Left cardiac atrium (tissue), 4 donors: ENCODE data around the gene SIGMAR1. TPM values are rescaled to one million over a fixed set of nuclear protein-coding genes. Genes with fewer than 3 reads are reported as not detected.

Experiments used
- ATAC-seq, 2 donors: fragments of 200-7000 bp; cut with Tn5 transposase; one replicate each; pipeline ENCODE4 v1.9.1; 2020; ENCODE audit warnings: mild to moderate bottlenecking in 2 of 2, moderate library complexity in 2 of 2
- DNase-seq: peaks from one replicate; pipeline ENCODE4 v3.0.0-alpha.2; 2020
- intact Hi-C, 2 donors: fragments of 100-400 bp; cut with DNase I; formaldehyde crosslinking; loops; one replicate each; pipeline versions ENCODE4 v1.14.1 to v1.15.1; 2022 to 2023
- total RNA-seq, 2 donors: library from RNA; stranded (reverse); fragmentation: NEBNext Ultra II Directional; extraction: Animal tissue kit (Norgen Biotek cat#: 25700); gene quantifications; one replicate each; pipeline ENCODE4 v1.2.1, GENCODE V29; 2021
- donor health status: DM: no; HTN: yes; CAD: no.
- donor health status: DM: no; HTN: yes; CAD: no; lungs with severe emphysema.
- donor health status: DM: yes; HTN: yes; CAD: no.
- donor health status: Dilated cardiomyopathy.

SIGMAR1 gene
- total RNA-seq, 2 donors from 2014 or later: 31.8 to 33.3 TPM

GRCh38 chr9:34635556-34635955, 2.0 kb downstream of the SIGMAR1 start:
- intact Hi-C loops: no loop called here
- DNase-seq (no peak), ATAC-seq (no peak)

GRCh38 chr9:34634551-34635248, 2.9 kb downstream of the SIGMAR1 start:
- DNase-seq: no peak
- ATAC-seq: no peak
- intact Hi-C loops: loop anchor here in 1 of 2 donors (1.0 kb wide), 1 partner anchor 21 kb away; no protein-coding TSS in a partner anchor

- DNase-seq (no peak), ATAC-seq (peak; percentile 10 to 14)
- intact Hi-C loops: loop anchor here in 1 of 2 donors (1.0 kb wide), 1 partner anchor 21 kb away; no protein-coding TSS in a partner anchor
Measured at GRCh38 chr9:34633851-34634550, 3.6 kb downstream of the SIGMAR1 start.

GRCh38 chr9:34633166-34633565, 4.4 kb downstream of the SIGMAR1 start:
- DNase-seq: no peak
- intact Hi-C loops: no loop called here

GRCh38 chr9:34630402-34631154, 7.0 kb downstream of the SIGMAR1 start:
- intact Hi-C loops: no loop called here
- ATAC-seq (peak in 1 of 2 donors; percentile 18), DNase-seq (no peak)

More at GRCh38 chr9:34633166-34633565, 4.4 kb downstream of the SIGMAR1 start:
- no peak for ATAC-seq

- ATAC-seq (no peak), DNase-seq (no peak)
- intact Hi-C loops: no loop called here
Measured at GRCh38 chr9:34629491-34629808, 8.1 kb downstream of the SIGMAR1 start.

- DNase-seq (peak; percentile 31), ATAC-seq (peak; percentile 75 to 83)
- intact Hi-C loops: no loop called here
Measured at GRCh38 chr9:34628656-34629490, 8.7 kb downstream of the SIGMAR1 start, which contains the start of gene ARID3C. Gene ARID3C, minus strand, starts transcription at chr9:34629066. Its CDS starts 1,052 bp downstream, at chr9:34628014.

- ATAC-seq: no peak
- DNase-seq: no peak
- intact Hi-C loops: no loop called here
Measured at GRCh38 chr9:34627716-34628655, 9.6 kb downstream of the SIGMAR1 start.

- intact Hi-C loops: no loop called here
- DNase-seq: no peak
- ATAC-seq: no peak
Measured at GRCh38 chr9:34625186-34625486, 12.5 kb downstream of the SIGMAR1 start.

GRCh38 chr9:34624475-34625185, 13.0 kb downstream of the SIGMAR1 start:
- DNase-seq: no peak
- intact Hi-C loops: no loop called here

GRCh38 chr9:34623374-34624235, 14.0 kb downstream of the SIGMAR1 start:
- no peak for DNase-seq
- no peak for ATAC-seq
- intact Hi-C loops: no loop called here

More at GRCh38 chr9:34624475-34625185, 13.0 kb downstream of the SIGMAR1 start:
- ATAC-seq: no peak

GRCh38 chr9:34620061-34620994, 17.3 kb downstream of the SIGMAR1 start, which contains the start of gene DCTN3:
Gene DCTN3, minus strand, starts transcription at chr9:34620495. Its CDS starts 31 bp downstream, at chr9:34620464.
- DNase-seq (peak; percentile 95), ATAC-seq (peak; percentile 99 to 100)
- intact Hi-C loops: no loop called here

GRCh38 chr9:34615132-34615531, 22.5 kb downstream of the SIGMAR1 start:
- no peak for ATAC-seq
- DNase-seq: no peak
- intact Hi-C loops: no loop called here

GRCh38 chr9:34612788-34613390, 24.7 kb downstream of the SIGMAR1 start:
- peak; percentile 84 for DNase-seq
- ATAC-seq: peak; percentile 72 to 78
- intact Hi-C loops: loop anchor here in 1 of 2 donors (1.0 to 5.0 kb wide), 2 partner anchors 21 to 89 kb away; no protein-coding TSS in a partner anchor
